HepG2 (cell line): Measurements from ENCODE around the gene PRSS12. TPM values are rescaled to one million over a fixed set of nuclear protein-coding genes. Genes with fewer than 3 reads are reported as not detected.

ENCODE experiments used
- ATAC-seq: fragments of 200-7000 bp; cut with Tn5 transposase; 3 replicates; pipeline ENCODE4 v1.9.1; 2020; ENCODE audit warnings: mild to moderate bottlenecking, moderate library complexity
- BruUV-seq: library from RNA; stranded (reverse); fragments of 400-500 nt; replicated peaks from 2 replicates; lab custom pipeline; 2021; lab: Mats Ljungman, UMichigan
- CTCF ChIA-PET: fragments of 300-600 bp; formaldehyde crosslinking; extraction: SDS; loops from one replicate; lab custom pipeline; 2021; ENCODE audit warnings: low total read pairs, inconsistent platforms, low intra/inter-chr PET ratio; lab: Yijun Ruan, JAX
- POLR2A ChIA-PET: fragments of 350-600 bp; sonication (Branson Sonifier 250); formaldehyde crosslinking; loops from one replicate; lab custom pipeline; 2020; ENCODE audit warnings: antibody characterized with exemption, inconsistent platforms; lab: Yijun Ruan, JAX
- DNase-seq: peaks from one replicate; pipeline ENCODE4 v3.0.0-alpha.2; 2015; ENCODE audit warnings: low spot score
- FAIRE-seq: peaks from 3 replicates; lab custom pipeline; 2011; peaks lifted over from hg19 to GRCh38; lab: Jason Lieb, UNC
- H2AFZ ChIP-seq: one replicate; pipeline ENCODE4 v1.6.1; 2011; ENCODE audit warnings: low read length, inconsistent platforms
- H3K27ac ChIP-seq: fragments of 300-600 bp; 3 replicates; pipeline ENCODE4 v1.8.0; 2011; ENCODE audit warnings: mixed run types, mild to moderate bottlenecking, mixed read lengths, low read length, inconsistent platforms; ENCODE audit not compliant: insufficient read depth; ENCODE audit errors: extremely low read length
- H3K27me3 ChIP-seq, 2 experiments: fragments of 200-600 bp in 1 of 2; 2 replicates in 1 of 2; 3 replicates in 1 of 2; pipeline versions ENCODE4 v1.6.0 to v1.8.0; 2011; ENCODE audit warnings: low read length in 2 of 2, mild to moderate bottlenecking in 2 of 2, moderate library complexity in 2 of 2, inconsistent platforms in 1 of 2; ENCODE audit not compliant: insufficient read depth in 2 of 2, control insufficient read depth in 1 of 2
- H3K36me3 ChIP-seq, 2 experiments: fragments of 200-600 bp in 1 of 2; replicated peaks in 1 of 2; 2 replicates in 1 of 2; 3 replicates in 1 of 2; pipeline versions ENCODE4 v1.5.1 to v1.8.0; 2011; ENCODE audit warnings: low read length in 2 of 2, inconsistent platforms in 1 of 2; ENCODE audit not compliant: insufficient read depth in 2 of 2, control insufficient read depth in 1 of 2
- H3K4me1 ChIP-seq: 2 replicates; pipeline ENCODE4 v1.5.1; 2012; ENCODE audit warnings: low read length, inconsistent platforms; ENCODE audit not compliant: insufficient read depth
- H3K4me2 ChIP-seq: 2 replicates; pipeline ENCODE4 v1.6.0; 2011; ENCODE audit warnings: low read depth, low read length, inconsistent platforms
- H3K4me3 ChIP-seq, 3 experiments: fragments of 200-600 bp in 1 of 3; sonication (generic), shearing (Covaris generic) in 1 of 3; replicated peaks in 1 of 3; 2 replicates each; pipeline ENCODE4 v1.5.1; 2011 to 2016; ENCODE audit warnings: low read length in 3 of 3, inconsistent platforms in 2 of 3, low read depth in 2 of 3, mild to moderate bottlenecking in 2 of 3, control low read depth in 1 of 3, mixed read lengths in 1 of 3; ENCODE audit not compliant: insufficient read depth in 1 of 3
- H3K79me2 ChIP-seq: one replicate; pipeline ENCODE4 v1.6.1; 2011; ENCODE audit warnings: low read length, inconsistent platforms; ENCODE audit not compliant: insufficient read depth
- H3K9ac ChIP-seq: 2 replicates; pipeline ENCODE4 v1.6.0; 2011; ENCODE audit warnings: mild to moderate bottlenecking, low read depth, low read length, inconsistent platforms; ENCODE audit not compliant: insufficient read depth
- H3K9me3 ChIP-seq: 2 replicates; pipeline ENCODE4 v1.5.1; 2012; ENCODE audit warnings: mild to moderate bottlenecking, low read length
- H4K20me1 ChIP-seq: 2 replicates; pipeline ENCODE4 v1.6.0; 2011; ENCODE audit warnings: inconsistent platforms, mild to moderate bottlenecking, low read length, moderate library complexity; ENCODE audit not compliant: insufficient read depth
- FOSL1 ChIP-seq: sonication (generic); formaldehyde crosslinking; IDR thresholded peaks from 2 replicates; pipeline ENCODE4 v1.9.0; 2021; ENCODE audit warnings: missing genetic modification reagents, borderline replicate concordance
- ISX ChIP-seq: sonication (generic); formaldehyde crosslinking; conservative IDR thresholded peaks from 2 replicates; pipeline ENCODE4 v1.5.0; 2020; ENCODE audit warnings: missing genetic modification reagents
- NFAT5 ChIP-seq: sonication (generic); formaldehyde crosslinking; IDR thresholded peaks from 2 replicates; pipeline ENCODE4 v1.4.0; 2020; ENCODE audit warnings: missing genetic modification reagents
- NR2C2 ChIP-seq: sonication (generic); formaldehyde crosslinking; IDR thresholded peaks from 2 replicates; pipeline ENCODE4 v1.4.0; 2020; ENCODE audit warnings: missing genetic modification reagents, mild to moderate bottlenecking, moderate library complexity, borderline replicate concordance
- PRMT3 ChIP-seq: sonication (generic); formaldehyde crosslinking; IDR thresholded peaks from 2 replicates; pipeline ENCODE4 v1.8.1; 2022; ENCODE audit warnings: low read depth, mild to moderate bottlenecking, moderate library complexity, missing genetic modification reagents, borderline replicate concordance
- RERE ChIP-seq: IDR thresholded peaks from 2 replicates; pipeline ENCODE4 v1.6.1; 2016; ENCODE audit warnings: low read depth, missing genetic modification reagents, missing compliant biosample characterization
- SAP130 ChIP-seq: IDR thresholded peaks from 2 replicates; pipeline ENCODE4 v1.6.1; 2016; ENCODE audit warnings: low read depth
- TRAFD1 ChIP-seq: sonication (generic); formaldehyde crosslinking; IDR thresholded peaks from 2 replicates; pipeline ENCODE4 v1.5.1; 2020; ENCODE audit warnings: missing genetic modification reagents, mild to moderate bottlenecking, borderline replicate concordance
- ZNF878 ChIP-seq: sonication (generic); formaldehyde crosslinking; IDR thresholded peaks from 2 replicates; pipeline ENCODE4 v1.8.1; 2023; ENCODE audit warnings: mild to moderate bottlenecking, missing genetic modification reagents, moderate library complexity
- WGBS: methylation state at CpG from one replicate; pipeline ENCODE4 v1.1.6; 2017; ENCODE audit warnings: low lambda C conversion rate; 5-methylcytosine and 5-hydroxymethylcytosine counted together
- in situ Hi-C: cut with HindIII; loops from 2 replicates; pipeline ENCODE4 v1.10.0; 2017; ENCODE audit warnings: low pct_unique_long_range_greater_than_20kb; ENCODE audit not compliant: extremely low pct_ligation_motif_present
- intact Hi-C: fragments of 100-400 bp; cut with micrococcal nuclease; formaldehyde crosslinking; loops from one replicate; pipeline ENCODE4 v1.10.0; 2022; ENCODE audit not compliant: unreplicated experiment
- polyA plus RNA-seq, 8 experiments: library from polyadenylated mRNA; depleted of rRNA in 3 of 8; stranded (reverse) in 7 of 8; unstranded in 1 of 8; fragments of >200 nt; fragmentation: Illumina TruSeq in 4 of 8; extraction: Trizol in 4 of 8; gene quantifications; 2 replicates each; pipeline versions ENCODE4 v1.2.1 to v1.2.3, GENCODE V29; 2011 to 2016; ENCODE audit warnings: low read depth in 4 of 8, missing spikeins in 1 of 8, mixed read lengths in 1 of 8; ENCODE audit not compliant: insufficient read depth in 1 of 8
- total RNA-seq, 5 experiments: library from RNA; depleted of rRNA; stranded (reverse); fragments of >200 nt; fragmentation: Illumina TruSeq; extraction: Trizol; gene quantifications; 2 replicates each; pipeline ENCODE4 v1.2.3, GENCODE V29; 2016; ENCODE audit warnings: low read depth in 1 of 5

Gene PRSS12
- total and polyA plus RNA-seq, 2 of the 13 experiments (the other 11 are each of a cell fraction or from before 2014, with no cell fraction given), result 0.02 TPM; not detected in 1

- intact Hi-C loops, result no loop called here
- Histone ChIP-seq H2AFZ (no peak overlapping the region), H3K36me3 (no peaks in the 10 kb centered on the region), H3K79me2 (no peaks in the 10 kb centered on the region), H3K4me2 (no peak overlapping the region), H4K20me1 (no peaks in the 10 kb centered on the region), H3K9ac (no peak overlapping the region), H3K4me1 (no peaks in the 10 kb centered on the region), H3K4me3 (no peak overlapping the region)
- no peak for FAIRE-seq
- ATAC-seq, result no peak
- in situ Hi-C loops, result no loop called here
- no peak for DNase-seq
- POLR2A ChIA-PET, result no interaction called here
- TF ChIP-seq SAP130, result no peak
- no peak for TF ChIP-seq RERE (CRISPR knock-in tag)
- TF ChIP-seq ZNF878 (CRISPR knock-in tag), result no peak
- no peak for TF ChIP-seq NFAT5 (CRISPR knock-in tag)
- TF ChIP-seq NR2C2 (CRISPR knock-in tag), result no peak
- no peak for TF ChIP-seq FOSL1 (CRISPR knock-in tag)
- TF ChIP-seq TRAFD1 (CRISPR knock-in tag), result no peak
- TF ChIP-seq PRMT3 (CRISPR knock-in tag), result no peak
- no peak for TF ChIP-seq ISX
- TF ChIP-seq, all 625 proteins: peak for 0
- CTCF ChIA-PET, result no interaction called here
- 0% methylated on average over 2 of the region's 2 CpGs for WGBS
- BruUV-seq, result no TSS peak
- Histone ChIP-seq H3K9me3 (no peaks in the 10 kb centered on the region), H3K27me3 (no peaks in the 10 kb centered on the region), H3K27ac (no peak overlapping the region)
Observed at GRCh38 chr4:118317691-118318090, 35.1 kb downstream of the PRSS12 start.
